ENCODE measurements around the gene ADRA2B.
"Not testable (repeated sequence)": the region's sequence is repeated elsewhere in the genome, so short reads cannot be mapped to it uniquely, and the experiment has no call there.

Gene ADRA2B

DNA sequence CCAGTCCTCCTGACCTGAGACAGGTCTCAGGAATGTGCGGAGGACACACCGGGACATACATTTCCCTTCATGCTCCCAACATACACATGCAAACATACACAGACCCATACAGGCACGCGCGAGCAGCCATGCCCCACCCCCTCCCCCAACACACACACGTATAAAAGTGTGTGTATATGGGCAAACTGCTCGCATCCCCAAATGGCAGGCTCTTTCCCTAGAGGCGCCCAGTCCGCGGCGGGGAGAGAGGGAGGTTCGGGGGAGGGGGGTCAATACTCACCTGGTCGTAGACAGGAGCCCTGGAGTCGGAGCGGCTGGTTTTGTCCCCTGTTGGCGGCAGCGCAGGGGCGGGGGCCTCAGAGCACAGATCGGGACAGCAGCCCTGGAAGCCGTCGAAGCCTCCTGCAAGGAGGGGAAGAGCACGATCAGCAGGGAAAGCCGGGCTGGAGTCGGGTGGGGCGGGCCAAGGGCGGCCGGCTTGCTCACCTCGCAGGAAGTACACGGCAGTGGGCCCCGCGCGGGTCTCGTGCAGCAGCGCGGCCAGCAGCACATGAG is 28.2 kb upstream of the ADRA2B start:
- ATAC-seq (no peak), DNase-seq (peak; percentile 56)
- Mint-ChIP-seq H3K4me3 (peak overlapping the region; percentile 94), H3K36me3 (ENCODE audit: low read depth) (peaks cover 34% of the 10 kb centered on the region), H3K27ac (peak overlapping the region; percentile 97), H3K4me1 (peaks cover 65% of the 10 kb centered on the region), H3K27me3 (peaks cover 2% of the 10 kb centered on the region), H3K9me3 (no peaks in the 10 kb centered on the region)

- Mint-ChIP-seq H3K4me3 (peak overlapping the region; percentile 94), H3K9me3 (no peaks in the 10 kb centered on the region)
Measured at GRCh38 chr2:96143848-96144480, 27.6 kb upstream of the ADRA2B start.

GRCh38 chr2:96143231-96143847 is 27.0 kb upstream of the ADRA2B start:
- Mint-ChIP-seq H3K27me3 (peaks cover 2% of the 10 kb centered on the region), H3K4me1 (peaks cover 62% of the 10 kb centered on the region), H3K27ac (peak overlapping the region; percentile 97), H3K9me3 (no peaks in the 10 kb centered on the region), H3K4me3 (peak overlapping the region; percentile 94), H3K36me3 (ENCODE audit: low read depth) (peaks cover 34% of the 10 kb centered on the region)
- DNase-seq (no peak), ATAC-seq (no peak)

More at GRCh38 chr2:96143848-96144480, 27.6 kb upstream of the ADRA2B start:
- peaks cover 65% of the 10 kb centered on the region for H3K4me1 Mint-ChIP-seq
- peaks cover 34% of the 10 kb centered on the region for H3K36me3 Mint-ChIP-seq (ENCODE audit: low read depth)
- no peak for ATAC-seq
- peaks cover 2% of the 10 kb centered on the region for H3K27me3 Mint-ChIP-seq
- peak overlapping the region; percentile 97 for H3K27ac Mint-ChIP-seq
- no peak for DNase-seq

- H3K27me3 Mint-ChIP-seq, result peaks cover 2% of the 10 kb centered on the region
- H3K9me3 Mint-ChIP-seq, result no peaks in the 10 kb centered on the region
- H3K4me1 Mint-ChIP-seq, result peaks cover 55% of the 10 kb centered on the region
- peak; percentile 10 for ATAC-seq
- peak overlapping the region; percentile 97 for H3K27ac Mint-ChIP-seq
- DNase-seq, result peak; percentile 86
- H3K4me3 Mint-ChIP-seq, result peak overlapping the region; percentile 94
- H3K36me3 Mint-ChIP-seq (ENCODE audit: low read depth), result peaks cover 34% of the 10 kb centered on the region
Measured at GRCh38 chr2:96142217-96143113, 26.1 kb upstream of the ADRA2B start.

DNA sequence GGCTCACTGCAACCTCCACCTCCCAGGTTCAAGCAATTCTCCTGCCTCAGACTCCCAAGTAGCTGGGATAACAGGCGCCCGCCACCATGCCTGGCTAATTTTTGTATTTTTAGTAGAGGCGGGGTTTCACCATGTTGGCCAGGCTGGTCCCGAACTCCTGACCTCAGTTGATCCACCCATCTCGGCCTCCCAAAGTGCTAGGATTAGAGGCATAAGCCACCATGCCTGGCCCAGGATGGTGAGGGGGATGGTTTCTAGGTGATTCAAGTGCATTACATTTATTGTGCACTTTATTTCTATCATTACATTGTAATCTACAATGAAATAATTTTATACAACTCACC is 25.2 kb upstream of the ADRA2B start:
- H3K4me3 Mint-ChIP-seq, result peak overlapping the region; percentile 94

DNA sequence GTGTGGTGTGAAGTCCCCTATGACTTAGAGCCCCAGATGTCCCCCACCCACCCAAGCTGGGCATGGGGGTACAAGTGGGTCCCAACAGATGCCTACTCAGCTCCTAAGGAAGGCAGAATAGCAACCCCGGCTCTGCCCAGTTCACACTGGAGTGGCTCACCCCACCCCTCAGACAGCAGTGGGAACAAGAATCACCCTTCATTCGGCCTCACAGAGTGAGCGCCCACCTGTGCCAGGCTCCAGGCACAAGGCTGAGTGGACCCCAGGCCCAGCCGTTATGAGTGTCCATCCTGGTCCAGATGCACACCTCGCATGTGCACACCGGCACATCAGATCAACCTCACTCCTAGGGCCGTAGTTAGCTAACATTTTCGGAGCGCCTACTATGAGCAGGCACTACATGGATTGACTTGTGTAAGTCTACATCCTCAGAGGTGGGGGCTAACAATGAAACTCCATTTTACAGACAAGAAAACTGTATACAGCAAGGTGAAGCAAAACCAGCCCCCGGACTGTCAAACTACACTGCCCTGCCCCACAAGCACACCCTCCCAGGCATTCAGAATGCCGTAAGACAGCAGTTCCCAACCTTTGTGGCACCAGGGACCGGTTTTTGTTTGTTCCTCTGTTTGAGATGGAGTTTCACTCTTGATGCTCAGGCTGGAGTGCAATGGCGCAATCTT is 24.7 kb upstream of the ADRA2B start:
- H3K9me3 Mint-ChIP-seq, result no peaks in the 10 kb centered on the region
- no peaks in the 10 kb centered on the region for H3K27me3 Mint-ChIP-seq
- peak overlapping the region; percentile 94 for H3K4me3 Mint-ChIP-seq
- ATAC-seq, result no peak
- peaks cover 42% of the 10 kb centered on the region for H3K4me1 Mint-ChIP-seq
- peaks cover 33% of the 10 kb centered on the region for H3K36me3 Mint-ChIP-seq (ENCODE audit: low read depth)
- DNase-seq, result no peak
- H3K27ac Mint-ChIP-seq, result peak overlapping the region; percentile 18

More for the DNA sequence above, 25.2 kb upstream of the ADRA2B start:
- Mint-ChIP-seq H3K4me1 (peaks cover 46% of the 10 kb centered on the region), H3K27ac (peak overlapping the region; percentile 97), H3K36me3 (ENCODE audit: low read depth) (peaks cover 34% of the 10 kb centered on the region)
- H3K27me3 Mint-ChIP-seq, ATAC-seq, H3K9me3 Mint-ChIP-seq, DNase-seq: not testable (repeated sequence)

- Mint-ChIP-seq H3K36me3 (ENCODE audit: low read depth) (peaks cover 28% of the 10 kb centered on the region), H3K4me1 (peaks cover 34% of the 10 kb centered on the region), H3K27ac (peak overlapping the region; percentile 73), H3K4me3 (peak overlapping the region; percentile 34), H3K9me3 (no peaks in the 10 kb centered on the region), H3K27me3 (no peaks in the 10 kb centered on the region)
- DNase-seq (no peak), ATAC-seq (no peak)
Measured at GRCh38 chr2:96139181-96139758, 22.9 kb upstream of the ADRA2B start.

GRCh38 chr2:96138179-96139145 is 22.1 kb upstream of the ADRA2B start, which contains the start of gene ASTL:
Gene ASTL (minus strand): TSS chr2:96138502. CDS start chr2:96138436, 66 bp downstream.
- ATAC-seq, result peak; percentile 50
- peak within 1 kb of the TSS; percentile 73 for H3K27ac Mint-ChIP-seq
- H3K27me3 Mint-ChIP-seq, result no peaks in the 10 kb centered on the region
- H3K4me3 Mint-ChIP-seq, result peak within 1 kb of the TSS; percentile 34
- H3K4me1 Mint-ChIP-seq, result peaks cover 33% of the 10 kb centered on the region
- no peaks in the 10 kb centered on the region for H3K9me3 Mint-ChIP-seq
- DNase-seq, result peak; percentile 70
- peaks cover 20% of the 10 kb centered on the region for H3K36me3 Mint-ChIP-seq (ENCODE audit: low read depth)

- no peak for ATAC-seq
- Mint-ChIP-seq H3K4me3 (no peak overlapping the region), H3K27ac (no peak overlapping the region)
Measured at GRCh38 chr2:96137321-96138178, 21.2 kb upstream of the ADRA2B start.

GRCh38 chr2:96136129-96136720 is 19.9 kb upstream of the ADRA2B start:
- DNase-seq, result no peak
- Mint-ChIP-seq H3K36me3 (ENCODE audit: low read depth) (peaks cover 1% of the 10 kb centered on the region), H3K9me3 (no peaks in the 10 kb centered on the region), H3K4me3 (no peak overlapping the region), H3K27ac (no peak overlapping the region), H3K4me1 (peaks cover 30% of the 10 kb centered on the region), H3K27me3 (no peaks in the 10 kb centered on the region)
- ATAC-seq, result no peak

More at GRCh38 chr2:96137321-96138178, 21.2 kb upstream of the ADRA2B start:
- Mint-ChIP-seq H3K36me3 (ENCODE audit: low read depth) (peaks cover 11% of the 10 kb centered on the region), H3K27me3 (no peaks in the 10 kb centered on the region), H3K4me1 (peaks cover 29% of the 10 kb centered on the region), H3K9me3 (no peaks in the 10 kb centered on the region)
- DNase-seq, result no peak

DNA sequence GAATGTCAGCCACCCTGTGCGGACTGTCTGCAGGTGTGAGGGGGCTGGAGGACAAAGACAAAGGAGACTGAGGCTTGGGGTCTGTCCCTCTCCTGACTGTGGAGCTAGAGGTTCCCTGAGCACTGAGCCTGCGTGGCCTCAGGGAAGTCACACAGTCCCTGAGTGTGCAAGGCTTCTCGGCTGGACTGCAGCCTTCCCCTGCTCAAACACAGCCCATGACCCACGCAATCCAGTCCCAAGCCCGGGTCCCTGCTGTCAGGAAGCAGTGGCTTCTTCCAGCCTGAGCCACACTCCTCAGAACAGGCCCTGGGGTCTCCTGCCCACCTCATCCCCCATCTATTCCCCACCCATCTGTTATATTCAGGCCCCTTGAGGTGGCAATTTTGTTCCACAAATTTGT is 19.2 kb upstream of the ADRA2B start:
- Mint-ChIP-seq H3K4me1 (peaks cover 28% of the 10 kb centered on the region), H3K4me3 (no peak overlapping the region), H3K27ac (no peak overlapping the region), H3K36me3 (ENCODE audit: low read depth) (peaks cover 1% of the 10 kb centered on the region), H3K27me3 (no peaks in the 10 kb centered on the region), H3K9me3 (no peaks in the 10 kb centered on the region)
- no peak for ATAC-seq
- DNase-seq, result no peak

DNA sequence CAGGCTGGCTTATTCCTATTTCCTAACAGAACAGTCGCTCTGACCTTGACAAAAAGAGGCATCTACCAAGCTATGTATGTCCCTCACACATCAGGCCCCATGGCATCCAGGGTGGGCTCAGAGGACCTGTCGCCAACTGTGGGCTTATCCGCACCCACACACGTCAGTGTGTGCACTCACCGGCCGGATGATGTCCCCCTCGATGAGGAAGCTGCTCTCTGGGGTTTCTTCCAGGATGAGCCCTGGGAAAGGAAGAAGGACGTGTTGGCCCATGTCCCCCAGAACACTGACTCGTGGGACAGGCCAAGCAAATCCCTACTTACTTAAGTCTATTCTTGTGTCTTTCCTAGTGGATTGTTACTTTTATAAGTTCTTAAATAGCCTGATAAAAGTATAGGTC is 18.8 kb upstream of the ADRA2B start:
- Mint-ChIP-seq H3K27me3 (no peaks in the 10 kb centered on the region), H3K27ac (no peak overlapping the region), H3K9me3 (no peaks in the 10 kb centered on the region), H3K36me3 (ENCODE audit: low read depth) (no peaks in the 10 kb centered on the region), H3K4me3 (no peak overlapping the region), H3K4me1 (peaks cover 28% of the 10 kb centered on the region)
- DNase-seq, result no peak
- no peak for ATAC-seq
